Stimulated activated CD4-positive, alpha-beta T cell treated with anti-CD3 and anti-CD28 coated beads, TNF-alpha, amount 100 ng/mL, for 1 hour (primary cell): Measurements from ENCODE around the gene ASF1B.
A peak's percentile ranks its signal among the peaks of the same experiment; 100 is the strongest.
"Not testable (repeated sequence)": the region's sequence is repeated elsewhere in the genome, so short reads cannot be mapped to it uniquely, and the experiment has no call there.

Experiments used
- DNase-seq, 3 donors: peaks; one replicate each; pipeline ENCODE4 v3.0.0-alpha.2; 2020; ENCODE audit warnings: low read depth in 3 of 3, low spot score in 1 of 3

ASF1B gene

DNA sequence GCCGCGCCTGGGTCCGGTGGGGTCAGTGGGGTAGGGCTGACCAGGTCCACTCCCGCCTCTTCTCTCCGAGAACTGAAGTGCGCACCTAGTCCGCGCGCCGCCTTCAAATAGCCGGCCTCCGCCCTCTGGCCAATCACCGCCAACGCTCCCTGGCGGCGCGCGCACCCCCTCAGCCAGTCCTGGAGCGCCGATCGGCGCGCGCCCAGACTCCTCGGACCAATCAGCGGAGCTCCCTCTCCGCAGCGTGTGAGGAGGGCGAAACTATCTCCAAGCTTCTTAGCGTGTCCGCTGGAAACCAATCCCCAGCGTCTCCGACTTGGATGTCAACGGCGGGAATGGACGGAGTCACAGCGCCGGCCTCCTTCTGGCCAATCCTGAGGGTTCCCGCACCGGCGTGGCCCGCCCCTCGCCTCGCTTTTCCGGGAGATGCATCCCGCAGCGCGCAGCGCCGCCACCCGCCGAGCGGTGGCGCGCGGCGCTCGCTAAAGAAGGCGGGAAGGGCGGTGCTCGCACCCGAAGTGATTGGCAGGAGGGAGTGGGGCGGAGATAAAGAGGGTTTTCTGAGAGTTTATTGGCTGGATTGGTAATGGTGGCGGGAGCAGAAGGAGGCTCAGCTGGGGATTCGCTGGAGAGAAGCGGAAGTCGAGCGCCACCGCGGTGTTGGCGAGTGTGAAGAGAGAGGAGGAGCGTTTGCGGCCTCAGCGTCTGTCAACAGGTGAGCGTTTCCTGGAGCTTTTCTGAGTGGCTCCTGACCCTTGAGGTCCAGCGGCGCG, at the start of gene ASF1B:
Gene ASF1B (minus strand): TSS at position 81 of the 773 bp plus-strand sequence. CDS start 133 bp downstream, outside the sequence.
- peak; percentile 89 to 96 (median 95) for DNase-seq

DNA sequence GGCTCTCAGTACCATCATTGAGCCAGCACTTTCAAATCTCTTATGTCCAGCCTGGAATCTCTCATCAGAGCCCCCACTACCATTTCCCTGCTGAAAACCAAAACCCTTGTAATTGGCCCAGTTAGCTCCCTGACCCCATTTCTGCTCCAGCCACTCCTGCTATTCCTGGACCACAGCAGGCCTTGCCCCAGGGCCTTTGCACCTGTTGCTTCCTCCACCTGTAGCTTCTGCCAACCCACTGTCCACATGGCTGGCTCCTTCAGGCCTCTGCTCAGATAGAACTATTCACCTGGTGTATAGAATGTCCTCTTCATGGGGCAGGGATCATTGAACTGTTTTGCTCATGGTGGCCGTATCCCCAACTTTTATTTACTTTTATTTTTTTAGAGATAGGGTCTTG, 49.3 kb upstream of the ASF1B start:
- DNase-seq = not testable (repeated sequence)

DNA sequence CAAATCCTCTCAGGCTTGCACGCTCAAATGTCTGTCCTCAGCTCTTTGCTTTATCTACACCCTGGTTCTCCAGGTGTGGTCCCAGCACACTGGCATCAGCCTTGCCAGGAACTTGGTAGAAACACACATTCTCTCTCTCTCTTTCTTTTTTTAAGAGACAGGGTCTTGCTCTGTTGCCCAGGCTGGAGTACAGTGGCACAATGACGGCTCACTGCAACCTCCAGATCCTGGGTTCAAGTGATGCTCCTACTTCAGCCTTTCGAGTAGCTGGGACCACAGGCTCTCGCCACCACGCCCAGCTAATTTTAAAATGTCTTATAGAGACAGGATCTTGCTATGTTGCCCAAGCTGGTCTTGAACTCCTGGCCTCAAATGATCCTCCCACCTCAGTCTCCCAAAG, 48.8 kb upstream of the ASF1B start:
- no peak for DNase-seq

DNA sequence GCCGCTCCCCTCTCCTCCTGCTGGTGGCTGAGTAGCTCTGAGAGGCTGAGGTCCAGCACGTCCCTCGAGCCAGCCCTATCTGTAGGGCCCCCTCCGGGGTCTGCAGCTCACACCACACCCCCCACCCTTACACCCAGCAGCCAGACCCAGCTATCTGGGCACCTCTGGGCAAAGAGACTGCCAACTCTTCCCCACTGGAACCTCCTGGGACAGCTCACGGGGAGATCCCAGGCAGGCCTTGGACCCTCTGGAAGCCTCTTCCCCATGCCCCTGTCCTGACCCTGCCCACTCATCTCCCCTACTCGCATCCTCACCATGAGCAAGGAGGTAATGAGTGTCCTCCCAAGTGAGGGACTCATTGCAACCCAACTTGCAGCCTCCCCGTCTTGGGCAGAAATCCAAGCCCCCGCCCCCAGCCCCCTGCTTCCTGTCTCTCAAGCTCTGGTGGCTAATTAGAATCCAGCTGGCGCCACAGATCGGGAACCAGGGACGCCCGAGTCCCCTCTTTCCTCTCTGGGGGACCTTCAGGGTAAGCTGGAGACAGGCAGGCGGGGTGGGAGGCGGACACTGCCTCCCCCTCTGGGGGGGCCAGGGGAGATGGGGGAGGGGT, 47.5 kb upstream of the ASF1B start:
- no peak for DNase-seq

DNA sequence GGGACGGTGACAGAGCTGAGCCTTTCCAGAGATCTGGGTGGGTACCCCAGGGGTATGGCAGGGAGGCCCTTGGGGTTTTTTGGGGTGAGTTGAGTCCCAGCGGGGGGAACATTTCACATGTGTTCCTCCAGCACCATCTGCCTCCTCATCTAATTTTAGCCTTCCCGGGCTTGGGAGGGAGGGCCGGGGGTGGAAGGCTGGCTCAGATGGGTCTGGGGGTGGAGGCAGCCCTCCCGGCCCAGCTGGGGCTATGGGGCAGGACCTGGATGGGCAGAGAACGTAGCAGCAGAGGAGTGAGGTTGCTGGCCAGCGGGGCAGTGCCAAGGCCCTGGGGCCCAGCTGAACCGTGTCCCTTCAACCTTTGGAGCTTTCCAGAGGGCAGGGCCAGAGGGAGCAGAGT, 46.1 kb upstream of the ASF1B start:
- DNase-seq = no peak

DNA sequence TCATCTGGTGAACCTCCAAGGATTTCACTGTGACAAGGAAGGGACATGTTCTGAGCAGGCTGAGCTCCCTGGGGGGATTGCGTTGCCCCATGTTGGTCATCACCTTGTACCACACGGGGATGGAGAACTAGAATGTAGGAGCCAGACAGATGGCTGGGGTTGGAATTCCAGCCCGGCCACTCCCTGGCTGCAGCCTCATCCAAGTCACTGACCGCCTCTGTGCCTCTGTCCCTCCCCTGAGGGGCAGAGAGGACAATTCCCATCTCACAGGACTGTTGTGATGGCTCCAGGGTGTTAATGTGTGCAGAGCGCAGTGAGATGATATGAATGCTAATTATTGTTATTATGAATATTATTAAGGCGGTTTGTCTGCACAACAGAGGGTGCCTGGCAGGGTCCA, 45.5 kb upstream of the ASF1B start:
- DNase-seq = no peak

DNA sequence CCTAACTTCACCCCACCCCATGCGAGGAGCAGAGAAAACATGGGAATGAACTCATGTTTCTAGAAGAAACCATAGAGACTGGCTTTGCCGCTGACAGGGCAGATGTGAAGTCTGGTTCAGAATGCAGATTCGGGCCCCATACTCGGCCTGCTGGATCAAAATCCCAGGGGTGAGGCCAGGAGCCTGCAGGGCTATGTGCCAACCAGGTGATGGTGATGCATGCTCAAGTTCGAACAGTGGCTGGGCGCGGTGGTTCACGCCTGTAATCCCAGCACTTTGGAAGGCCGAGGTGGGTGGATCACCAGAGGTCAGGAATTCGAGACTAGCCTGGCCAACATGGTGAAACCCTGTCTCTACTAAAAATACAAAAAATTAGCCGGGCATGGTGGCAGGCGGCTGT, 44.8 kb upstream of the ASF1B start:
- DNase-seq = not testable (repeated sequence)

DNA sequence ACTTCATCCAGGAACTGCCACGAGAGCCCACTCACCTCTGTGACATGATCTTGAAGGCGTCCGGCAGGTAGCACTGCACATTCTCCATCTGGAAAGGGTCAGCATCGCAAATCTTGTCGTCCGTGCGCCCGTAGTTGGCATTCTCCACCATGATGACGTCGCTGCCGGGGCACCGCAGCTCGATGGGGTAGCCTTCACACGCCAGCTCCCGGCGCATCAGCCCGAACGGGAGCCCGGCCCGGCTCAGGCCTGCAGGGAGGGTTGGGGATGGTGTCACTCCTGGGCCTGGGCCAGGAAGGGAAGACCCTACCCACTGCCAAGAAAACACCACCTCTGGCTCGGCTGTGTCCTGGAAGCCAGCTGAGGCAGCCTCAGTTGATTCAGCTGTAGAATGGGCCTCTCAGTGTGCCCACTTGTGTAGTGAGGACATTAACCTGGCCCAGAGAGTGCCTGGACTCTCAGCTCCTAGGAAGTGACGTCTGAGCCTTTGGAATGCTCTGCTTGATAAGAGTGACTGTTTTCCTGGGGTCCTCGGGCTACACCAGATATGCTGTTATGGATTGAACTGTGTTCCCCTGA, 41.2 kb upstream of the ASF1B start:
- no peak for DNase-seq

DNA sequence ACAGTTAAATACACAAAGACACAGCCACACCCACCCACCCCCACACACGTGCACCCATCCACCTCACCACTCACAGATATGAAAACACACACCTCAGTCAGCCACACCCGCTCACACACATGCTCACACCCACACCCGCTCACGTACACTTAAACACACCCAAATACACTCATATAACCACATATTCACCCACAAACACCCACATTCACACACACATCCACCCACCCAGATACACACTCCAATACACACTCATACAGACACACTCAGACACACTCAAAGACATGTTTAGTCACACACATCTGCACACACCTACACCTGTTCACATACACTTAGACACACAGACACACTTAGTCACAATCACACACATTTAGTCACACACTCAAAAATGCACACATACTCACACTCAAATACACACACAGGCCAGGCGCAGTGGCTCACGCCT, 39.0 kb upstream of the ASF1B start:
- DNase-seq = no peak

DNA sequence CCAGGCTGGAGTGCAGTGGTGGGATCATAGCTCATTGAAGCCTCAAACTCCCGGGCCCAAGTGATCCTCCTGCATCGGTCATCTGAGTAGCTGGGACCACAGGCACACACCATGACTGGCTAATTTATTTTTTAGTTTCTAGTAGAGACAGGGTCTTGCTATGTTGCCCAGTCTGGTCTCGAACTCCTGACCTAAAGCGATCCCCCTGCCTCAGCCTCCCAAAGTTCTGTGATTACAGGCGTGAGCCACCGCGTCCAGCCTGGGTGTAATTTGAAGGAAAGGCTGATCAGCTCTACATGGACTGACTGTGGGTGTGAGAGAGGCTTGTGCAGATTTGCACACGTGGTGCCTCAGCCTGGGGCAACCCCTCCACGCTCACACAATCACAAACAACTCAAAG, 38.5 kb upstream of the ASF1B start:
- no peak for DNase-seq

DNA sequence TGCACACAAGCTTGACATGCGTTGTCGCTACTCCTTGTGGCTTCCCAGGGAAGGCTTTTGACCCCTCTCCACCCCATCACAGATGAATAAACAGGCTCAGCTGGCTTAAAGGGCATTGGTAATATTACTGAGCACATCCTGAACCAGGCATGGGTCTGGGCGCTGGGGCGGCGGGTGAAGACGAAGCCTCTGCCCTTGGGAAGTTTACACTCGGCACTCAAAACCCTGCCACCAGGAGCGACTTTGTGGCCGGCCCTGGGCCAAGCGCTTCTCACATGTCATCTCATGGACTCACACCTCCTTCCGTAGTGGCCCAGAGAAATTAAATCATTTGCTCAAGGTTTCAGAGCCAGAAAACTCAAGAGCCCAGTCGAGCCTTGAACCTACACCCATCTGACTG, 32.6 kb upstream of the ASF1B start:
- no peak for DNase-seq

DNA sequence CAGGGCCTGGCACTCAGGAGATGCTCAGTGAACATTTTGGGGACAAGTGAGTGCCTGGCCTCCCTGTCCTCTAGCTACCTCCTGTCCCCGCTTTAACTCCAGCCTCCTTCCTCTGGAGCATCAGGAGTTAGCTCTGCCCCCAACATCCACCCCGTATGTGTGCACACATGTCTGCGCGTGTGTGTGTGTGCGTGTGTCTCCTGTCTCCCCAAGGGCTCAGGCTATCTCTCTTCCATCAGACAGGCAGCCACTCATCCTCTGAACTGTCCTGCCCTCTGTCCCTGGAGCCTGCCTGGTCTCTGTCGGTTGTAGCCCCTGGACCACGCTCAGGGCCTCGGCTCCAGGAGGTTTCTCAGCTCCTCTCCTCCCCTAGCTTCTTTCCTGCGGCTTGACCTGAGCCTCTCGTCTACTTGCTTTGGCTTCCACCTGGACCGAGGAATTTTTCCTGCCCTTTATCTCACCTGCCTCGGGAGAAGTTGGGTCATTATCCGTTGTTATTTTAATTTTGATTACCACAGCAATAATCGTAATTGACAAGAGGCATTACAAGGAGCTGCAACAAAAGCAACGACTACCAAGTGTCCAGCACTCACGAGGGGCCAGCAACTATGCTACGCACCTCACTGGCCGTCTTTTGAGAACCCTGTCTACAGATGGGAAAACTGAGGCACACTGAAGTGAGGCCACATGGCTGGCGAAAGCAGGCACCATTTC, 32.0 kb upstream of the ASF1B start:
- DNase-seq = no peak

DNA sequence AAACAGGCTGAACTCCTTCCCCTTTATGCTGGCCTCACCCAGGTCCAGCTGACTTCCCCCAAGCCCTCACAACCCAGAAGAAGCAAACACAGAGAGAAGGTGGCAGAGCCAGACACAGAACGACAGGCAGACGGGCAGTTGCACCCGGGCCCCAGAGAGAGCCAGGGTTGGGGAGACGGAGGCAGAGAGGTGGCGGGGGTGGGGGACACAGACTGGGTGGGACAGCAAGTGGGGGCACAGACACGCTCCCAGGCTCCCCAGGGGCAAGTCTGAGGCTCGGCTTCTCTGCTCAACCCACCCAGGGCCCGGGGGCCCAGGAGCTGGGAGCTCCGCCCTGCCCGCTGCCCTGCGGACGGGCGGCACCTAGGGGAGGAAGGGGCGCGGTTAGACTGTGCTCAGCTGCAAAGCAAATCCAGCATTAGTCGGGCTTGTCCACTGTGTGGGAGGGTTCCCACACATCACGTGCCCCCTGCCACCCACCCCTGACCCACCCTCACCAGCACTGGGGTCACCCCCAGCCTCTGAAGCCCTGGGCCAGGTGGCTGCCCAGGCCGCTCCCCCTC, 31.3 kb upstream of the ASF1B start:
- no peak for DNase-seq

DNA sequence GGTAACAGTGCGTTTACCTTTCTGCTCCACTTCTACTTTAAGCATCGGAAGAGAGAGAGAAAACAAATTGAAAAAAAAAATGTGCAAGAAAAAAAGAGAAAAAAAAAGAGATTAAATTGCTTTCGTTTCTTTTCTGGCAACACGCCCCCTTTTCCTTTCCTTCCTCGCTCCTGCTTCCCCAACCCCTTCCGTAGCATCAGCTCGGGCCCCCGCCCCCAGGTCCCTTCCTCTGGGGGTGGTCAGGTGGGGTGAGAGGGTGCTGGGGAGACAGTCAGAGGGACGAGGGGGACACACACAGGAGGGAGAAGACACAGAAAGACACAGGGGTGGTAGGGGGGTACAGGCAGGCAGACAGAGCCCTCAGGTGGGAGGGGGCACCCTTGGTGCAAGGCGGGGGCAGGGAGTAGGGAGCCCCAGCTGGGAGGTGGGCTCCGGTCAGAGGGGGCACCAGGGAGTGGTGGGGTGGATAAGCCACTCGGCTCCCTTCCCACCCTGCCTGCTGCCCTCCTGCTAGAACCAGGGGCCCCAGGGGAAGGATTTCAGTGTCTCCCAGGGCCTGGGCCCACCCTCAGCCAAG, 30.7 kb upstream of the ASF1B start:
- no peak for DNase-seq

DNA sequence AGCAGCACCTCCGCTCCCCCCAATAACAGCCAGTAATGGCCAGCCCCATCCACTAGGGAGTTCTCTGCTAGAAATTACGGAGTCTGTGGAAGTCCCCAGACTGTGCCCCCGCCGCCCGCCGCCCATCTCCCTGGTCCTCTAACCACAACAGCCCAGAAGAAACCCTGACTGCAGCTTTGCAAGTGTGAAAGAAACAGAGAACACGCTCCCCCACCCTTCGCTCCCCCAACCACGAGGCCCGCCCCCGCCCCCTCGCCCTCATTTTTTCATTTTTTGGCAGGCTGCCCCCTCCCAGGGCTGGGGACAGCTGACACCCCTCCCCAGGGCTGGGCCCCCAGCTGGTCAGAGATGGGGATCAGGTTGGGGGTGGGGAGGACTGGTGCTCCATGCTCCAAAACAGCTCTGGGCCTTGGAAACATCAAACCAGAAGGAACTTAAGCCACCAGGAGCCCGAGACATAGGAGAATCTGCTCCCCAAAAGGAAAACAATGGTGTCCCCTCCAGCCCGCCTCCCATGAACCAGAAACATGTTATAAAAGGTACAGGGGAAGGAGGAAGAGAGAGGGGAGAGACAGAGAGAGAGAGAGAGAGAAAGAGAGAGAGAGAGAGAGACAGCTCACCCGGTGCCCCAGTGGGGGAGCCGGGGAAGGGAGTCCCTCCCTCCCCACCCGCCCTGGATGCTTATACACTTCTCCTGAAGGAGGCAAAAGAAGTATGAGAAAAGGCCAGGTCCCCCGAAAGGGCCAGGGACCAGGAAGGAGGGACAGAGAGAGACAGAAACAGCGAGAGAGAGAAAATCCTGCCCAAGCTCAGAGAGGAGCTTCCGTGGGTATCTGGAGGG, 29.8 kb upstream of the ASF1B start:
- no peak for DNase-seq

DNA sequence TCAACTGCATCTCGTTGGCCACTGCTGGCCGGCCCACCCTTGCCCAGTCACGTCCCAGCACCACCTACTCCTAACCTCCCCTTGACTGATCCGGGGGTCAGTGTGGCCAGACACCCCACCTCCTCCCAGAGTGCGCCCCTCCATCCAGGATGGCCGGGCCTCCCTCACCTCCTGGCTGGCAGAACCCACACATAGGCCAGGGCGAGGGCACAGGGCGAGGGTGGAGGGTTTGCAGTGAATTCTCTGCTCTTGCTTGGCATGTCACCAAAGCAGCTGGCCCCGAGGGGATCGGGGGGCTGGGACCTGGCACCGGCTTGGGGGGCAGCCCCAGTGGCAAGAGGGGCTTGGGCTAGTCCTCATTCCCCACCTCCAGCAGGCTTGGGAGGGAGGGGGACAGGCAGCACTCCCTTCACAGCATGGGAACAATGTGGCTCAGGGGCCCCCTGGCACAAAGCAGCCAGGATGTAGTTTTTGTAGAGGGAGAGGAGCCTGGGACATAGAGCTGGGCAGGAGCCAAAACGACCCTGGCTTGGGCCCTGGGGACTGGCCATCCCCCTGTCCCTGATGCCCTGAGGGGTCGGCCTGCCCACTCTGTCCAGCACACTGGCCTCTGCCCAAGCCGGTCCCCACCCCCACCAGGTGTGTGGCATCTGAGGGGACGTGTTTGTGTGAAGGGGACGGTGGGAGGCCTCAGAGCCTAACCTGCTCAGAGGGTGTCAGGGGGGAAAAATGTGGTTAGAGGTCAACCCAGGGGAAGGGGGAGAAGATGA, 28.5 kb upstream of the ASF1B start:
- DNase-seq = no peak

DNA sequence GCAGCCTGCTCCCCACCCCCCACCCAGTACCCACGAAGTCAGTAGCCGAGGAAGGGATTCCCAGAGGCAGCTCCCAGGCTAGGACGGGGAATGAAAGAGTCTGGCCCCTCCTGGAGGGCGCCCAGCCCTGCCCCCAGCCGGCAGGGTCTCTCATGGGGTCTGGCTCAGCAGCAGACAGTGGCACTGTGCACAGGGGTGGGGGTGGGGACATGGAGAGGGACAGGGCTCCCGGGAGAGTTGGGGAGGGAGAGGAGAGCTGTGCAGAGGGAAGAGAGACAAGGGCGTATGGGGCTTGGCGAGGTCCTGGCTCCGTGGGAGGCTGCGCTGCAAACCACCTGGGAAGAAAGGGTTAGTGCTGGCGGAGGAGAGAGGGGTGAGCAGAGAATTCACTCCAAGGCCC, 27.7 kb upstream of the ASF1B start:
- no peak for DNase-seq

DNA sequence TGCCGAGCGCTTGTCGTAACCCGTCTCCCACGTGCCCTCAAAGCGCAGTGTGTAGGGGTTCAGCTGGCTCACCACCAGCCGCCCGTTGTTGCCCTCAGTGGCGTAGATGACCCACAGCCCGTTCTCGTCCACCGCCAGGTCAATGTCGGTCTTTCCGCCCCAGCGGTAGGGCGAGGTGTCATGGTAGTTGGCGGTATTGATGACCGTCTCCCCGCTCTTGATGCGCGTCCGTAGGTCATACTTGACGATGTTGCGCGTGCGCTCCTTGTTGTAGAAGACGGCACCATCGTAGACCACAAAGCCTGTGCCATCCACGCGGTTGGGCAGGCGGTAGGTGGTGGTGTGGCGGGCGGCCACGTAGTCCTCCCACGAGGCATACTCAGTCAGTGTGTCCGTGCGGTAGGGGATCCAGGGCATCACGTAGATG, 26.5 kb upstream of the ASF1B start:
- no peak for DNase-seq

DNA sequence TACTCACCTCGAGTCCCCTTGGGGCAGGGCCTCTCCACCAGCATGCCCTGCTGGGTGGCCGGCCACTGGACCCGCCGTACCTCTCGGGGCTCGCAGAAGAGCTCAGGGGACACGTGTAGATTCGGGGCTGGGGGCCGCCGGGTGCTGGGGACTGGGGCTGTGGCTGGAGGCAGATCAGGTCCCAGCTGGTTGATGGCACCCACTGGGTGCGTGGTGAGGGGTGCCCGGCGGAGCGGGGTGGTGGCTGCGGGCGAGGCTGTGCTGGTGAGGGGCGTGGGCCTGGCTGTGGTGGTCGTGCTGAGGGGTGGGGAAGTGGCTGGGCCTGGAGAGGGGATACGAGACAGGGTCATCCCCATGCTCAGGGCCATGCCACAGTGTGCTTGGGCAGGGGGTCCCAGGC, 24.9 kb upstream of the ASF1B start:
- no peak for DNase-seq
